GM12878 (cell line): ENCODE results near the gene CPLX4. TPM values are rescaled to one million over a fixed set of nuclear protein-coding genes. Genes with fewer than 3 reads are reported as not detected.

Experiments
- ATAC-seq: fragments of 200-7000 bp; cut with Tn5 transposase; 3 replicates; pipeline ENCODE4 v1.9.1; 2020; ENCODE audit warnings: mild to moderate bottlenecking, moderate library complexity
- BruUV-seq: library from RNA; stranded (reverse); fragments of 400-500 nt; replicated peaks from 2 replicates; lab custom pipeline; 2021; lab: Mats Ljungman, UMichigan
- CTCF ChIA-PET: fragments of 300-600 bp; sonication (Branson Sonifier 250); formaldehyde crosslinking; extraction: SDS; loops from one replicate; lab custom pipeline; 2021; ENCODE audit warnings: inconsistent platforms; lab: Yijun Ruan, JAX
- POLR2A ChIA-PET: fragments of 350-600 bp; formaldehyde crosslinking; extraction: SDS; loops from one replicate; lab custom pipeline; 2021; ENCODE audit warnings: inconsistent platforms; lab: Charles Lee
- RAD21 ChIA-PET: fragments of 300-600 bp; sonication (Branson Sonifier 250); formaldehyde crosslinking; loops from one replicate; lab custom pipeline; 2023; ENCODE audit warnings: antibody characterized with exemption; ENCODE audit not compliant: unreplicated experiment; lab: Charles Lee
- SMC1A ChIA-PET: fragments of 300-600 bp; sonication (Branson Sonifier 250); formaldehyde crosslinking; loops from one replicate; lab custom pipeline; 2023; ENCODE audit not compliant: unreplicated experiment, uncharacterized antibody; lab: Charles Lee
- DNase-seq: peaks from one replicate; pipeline ENCODE4 v3.0.0-alpha.2; 2011; ENCODE audit warnings: low read depth, low spot score
- FAIRE-seq: peaks from 3 replicates; lab custom pipeline; 2011; peaks lifted over from hg19 to GRCh38; lab: Jason Lieb, UNC
- H2AFZ ChIP-seq: 2 replicates; pipeline ENCODE4 v1.6.0; 2011; ENCODE audit warnings: low read depth, low read length, control low read depth; ENCODE audit not compliant: control insufficient read depth
- H3K27ac ChIP-seq: 2 replicates; pipeline ENCODE4 v1.5.1; 2011; ENCODE audit warnings: control low read depth; ENCODE audit not compliant: control insufficient read depth, insufficient read depth
- H3K27me3 ChIP-seq, 2 experiments: replicated peaks in 1 of 2; 2 replicates each; pipeline versions ENCODE4 v1.6.0 to v1.6.1; 2011; ENCODE audit warnings: low read length in 1 of 2; ENCODE audit not compliant: control insufficient read depth in 2 of 2, insufficient read depth in 2 of 2
- H3K36me3 ChIP-seq, 2 experiments: 2 replicates each; pipeline ENCODE4 v1.5.1; 2011; ENCODE audit warnings: low read length in 1 of 2; ENCODE audit not compliant: control insufficient read depth in 2 of 2, insufficient read depth in 2 of 2
- H3K4me1 ChIP-seq: 2 replicates; pipeline ENCODE4 v1.6.1; 2011; ENCODE audit warnings: mild to moderate bottlenecking, low read length, moderate library complexity, mixed read lengths; ENCODE audit not compliant: control insufficient read depth, insufficient read depth
- H3K4me2 ChIP-seq: 2 replicates; pipeline ENCODE4 v1.6.0; 2011; ENCODE audit warnings: control low read depth; ENCODE audit not compliant: control insufficient read depth, insufficient read depth
- H3K4me3 ChIP-seq: fragments of 200-600 bp; sonication (generic); 2 replicates; pipeline ENCODE4 v1.5.1; 2016
- H3K79me2 ChIP-seq: 2 replicates; pipeline ENCODE4 v1.6.0; 2011; ENCODE audit warnings: low read length; ENCODE audit not compliant: control insufficient read depth, insufficient read depth
- H3K9ac ChIP-seq: 2 replicates; pipeline ENCODE4 v1.8.0; 2011; ENCODE audit warnings: low read length, control low read depth, mixed read lengths; ENCODE audit not compliant: control insufficient read depth, insufficient read depth
- H3K9me3 ChIP-seq: replicated peaks from 3 replicates; pipeline ENCODE4 v1.5.1; 2011; ENCODE audit warnings: mild to moderate bottlenecking, low read length; ENCODE audit not compliant: control insufficient read depth, insufficient read depth
- H4K20me1 ChIP-seq: 2 replicates; pipeline ENCODE4 v1.6.0; 2011; ENCODE audit not compliant: control insufficient read depth, insufficient read depth
- BCLAF1 ChIP-seq: fragments of 450-650 bp; IDR thresholded peaks from 2 replicates; pipeline ENCODE4 v1.6.1; 2017; ENCODE audit warnings: antibody characterized with exemption, mild to moderate bottlenecking, moderate library complexity
- BRCA1 ChIP-seq: IDR thresholded peaks from 2 replicates; pipeline ENCODE4 v1.6.1; 2011; ENCODE audit warnings: low read depth, low read length, improper control_type of control experiment
- CHD4 ChIP-seq: fragments of 200-600 bp; sonication (generic); IDR thresholded peaks from 2 replicates; pipeline ENCODE4 v1.6.1; 2016; ENCODE audit warnings: mild to moderate bottlenecking
- HDAC6 ChIP-seq: fragments of 200-600 bp; sonication (generic); IDR thresholded peaks from one replicate; pipeline ENCODE4 v1.8.0; 2017; ENCODE audit warnings: antibody characterized with exemption; ENCODE audit not compliant: unreplicated experiment
- IRF4 ChIP-seq: IDR thresholded peaks from 2 replicates; pipeline ENCODE4 v1.6.1; 2011; ENCODE audit warnings: low read depth, low read length
- MTA2 ChIP-seq: fragments of 450-650 bp; IDR thresholded peaks from 2 replicates; pipeline ENCODE4 v1.6.1; 2016; ENCODE audit warnings: low read depth, mild to moderate bottlenecking, moderate library complexity
- NBN ChIP-seq: fragments of 450-650 bp; IDR thresholded peaks from 2 replicates; pipeline ENCODE4 v1.6.1; 2016
- PKNOX1 ChIP-seq: fragments of 450-650 bp; IDR thresholded peaks from 2 replicates; pipeline ENCODE4 v1.6.1; 2016; ENCODE audit warnings: mild to moderate bottlenecking
- POLR2A ChIP-seq: IDR thresholded peaks from 2 replicates; pipeline ENCODE4 v1.6.1; 2011; ENCODE audit warnings: low read depth, mild to moderate bottlenecking, low read length
- SIN3A ChIP-seq: IDR thresholded peaks from 2 replicates; pipeline ENCODE4 v1.6.1; 2012; ENCODE audit warnings: low read depth, low read length, improper control_type of control experiment
- TCF12 ChIP-seq: IDR thresholded peaks from 2 replicates; pipeline ENCODE4 v1.6.1; 2011; ENCODE audit warnings: low read depth, mild to moderate bottlenecking, low read length
- YY1 ChIP-seq: IDR thresholded peaks from 2 replicates; pipeline ENCODE4 v1.6.1; 2011; ENCODE audit warnings: low read depth, mild to moderate bottlenecking, low read length
- ZNF274 ChIP-seq: IDR thresholded peaks from one replicate; pipeline ENCODE4 v1.8.0; 2011; ENCODE audit not compliant: insufficient read length, insufficient read depth
- ZSCAN29 ChIP-seq: fragments of 450-650 bp; IDR thresholded peaks from 2 replicates; pipeline ENCODE4 v1.6.1; 2017; ENCODE audit warnings: mild to moderate bottlenecking, moderate library complexity
- WGBS: methylation state at CpG from one replicate; pipeline ENCODE4 v1.1.6; 2016; ENCODE audit warnings: low lambda C conversion rate; ENCODE audit not compliant: insufficient replicate concordance, insufficient coverage; ENCODE audit errors: missing lambda C conversion rate; 5-methylcytosine and 5-hydroxymethylcytosine counted together
- in situ Hi-C: fragments of 300-500 bp; cut with MboI; formaldehyde crosslinking; loops from 9 replicates; pipeline ENCODE4 v1.14.3; 2018; ENCODE audit warnings: mixed read lengths
- intact Hi-C: fragments of 100-400 bp; cut with micrococcal nuclease; formaldehyde crosslinking; loops from one replicate; pipeline ENCODE4 v1.14.2; 2022; ENCODE audit not compliant: unreplicated experiment
- polyA plus RNA-seq, 11 experiments: library from polyadenylated mRNA; depleted of rRNA in 4 of 11; unstranded in 6 of 11; stranded (reverse) in 5 of 11; fragments of >200 nt; fragmentation: Nextera tagmentation in 4 of 11; fragmentation: Illumina TruSeq in 1 of 11; extraction: Ambion mirVana in 4 of 11; extraction: Trizol in 1 of 11; gene quantifications; 1 replicate in 1 of 11; 2 replicates in 10 of 11; pipeline versions ENCODE4 v1.2.1 to v1.2.3, GENCODE V29; 2011 to 2016; ENCODE audit warnings: inconsistent platforms in 2 of 11, missing spikeins in 2 of 11, low read depth in 1 of 11
- total RNA-seq, 4 experiments: library from RNA; depleted of rRNA in 3 of 4; stranded (reverse); fragments of >200 nt in 3 of 4; fragmentation: Illumina TruSeq in 1 of 4; extraction: Trizol in 1 of 4; gene quantifications; 2 replicates each; pipeline versions ENCODE4 v1.2.1 to v1.2.3, GENCODE V29; 2013 to 2021

CPLX4 gene
- total and polyA plus RNA-seq, 10 of the 15 experiments (the other 5 are each of a cell fraction or from before 2014, with no cell fraction given) = not detected

- no peaks in the 10 kb centered on the region for H3K9me3 ChIP-seq
- ChIA-PET POLR2A (no interaction called here), SMC1A (interaction anchor here (1.4 kb wide), 2 partner anchors 40 to 42 kb away, joined by 3 to 5 read pairs; no protein-coding TSS in a partner anchor), CTCF (no interaction called here), RAD21 (interaction anchor here (1.2 kb wide), 2 partner anchors 42 to 52 kb away, joined by 3 read pairs; no protein-coding TSS in a partner anchor)
- in situ Hi-C loops (no loop called here), intact Hi-C loops (no loop called here)
- no peaks in the 10 kb centered on the region for H3K4me1 ChIP-seq
- no peak overlapping the region for H3K27ac ChIP-seq
- no peak overlapping the region for H3K4me3 ChIP-seq
- DNase-seq (no peak), ATAC-seq (no peak), FAIRE-seq (no peak)
- no peaks in the 10 kb centered on the region; a peak in 1 of 4 replicates for H3K36me3 ChIP-seq
- no peaks in the 10 kb centered on the region for H3K27me3 ChIP-seq
- no peak overlapping the region for H3K4me2 ChIP-seq
- no peaks in the 10 kb centered on the region for H4K20me1 ChIP-seq
- BruUV-seq = no TSS peak
- TF ChIP-seq SIN3A = no peak
- no peak for TF ChIP-seq MTA2
- no peak for TF ChIP-seq BRCA1
- TF ChIP-seq TCF12 = no peak
- no peak for TF ChIP-seq POLR2A
- TF ChIP-seq HDAC6 = no peak
- no peak for TF ChIP-seq ZSCAN29
- no peak for TF ChIP-seq YY1
- no peak for TF ChIP-seq ZNF274
- TF ChIP-seq NBN = no peak
- no peak for TF ChIP-seq IRF4
- no peak for TF ChIP-seq CHD4
- TF ChIP-seq PKNOX1 = no peak
- no peak for TF ChIP-seq BCLAF1
- H3K9ac ChIP-seq = no peak overlapping the region
- H3K79me2 ChIP-seq = peaks cover 40% of the 10 kb centered on the region
- 96% methylated on average over 3 of the region's 3 CpGs for WGBS
- H2AFZ ChIP-seq = no peak overlapping the region
These were observed 41.9 kb upstream of the CPLX4 start for GRCh38 chr18:59360381-59360780.
